Endothelial cell of umbilical vein (primary cell): ENCODE measurements around the gene NDRG2. TPM values are rescaled to one million over a fixed set of nuclear protein-coding genes. Genes with fewer than 3 reads are reported as not detected.

ENCODE experiments used
- BruUV-seq: library from RNA; stranded (reverse); fragments of 400-500 nt; replicated peaks from 2 replicates; lab custom pipeline; 2021; lab: Mats Ljungman, UMichigan
- CTCF ChIA-PET: fragments of 300-600, 350-600 bp; sonication (Branson Sonifier 250); formaldehyde crosslinking; loops from one replicate; lab custom pipeline; 2021; ENCODE audit warnings: antibody characterized with exemption, inconsistent platforms; lab: Charles Lee
- POLR2A ChIA-PET: fragments of 300-600, 350-600 bp; sonication (Branson Sonifier 250); formaldehyde crosslinking; loops from one replicate; lab custom pipeline; 2021; ENCODE audit warnings: antibody characterized with exemption, inconsistent platforms; lab: Charles Lee
- DNase-seq: peaks from one replicate; pipeline ENCODE4 v3.0.0-alpha.2; 2011; ENCODE audit warnings: low read depth, low spot score
- FAIRE-seq: peaks from 2 replicates; lab custom pipeline; 2011; peaks lifted over from hg19 to GRCh38; lab: Jason Lieb, UNC
- H2AFZ ChIP-seq: 2 replicates; pipeline ENCODE4 v1.6.0; 2012; ENCODE audit warnings: low read depth, low read length, control low read depth, inconsistent platforms
- H3K27ac ChIP-seq: 2 replicates; pipeline ENCODE4 v1.5.1; 2011; ENCODE audit warnings: low read depth, mild to moderate bottlenecking, control low read depth, low read length, moderate library complexity; ENCODE audit not compliant: insufficient read depth
- H3K27me3 ChIP-seq, 2 experiments: 2 replicates each; pipeline versions ENCODE4 v1.6.0 to v1.6.1; 2011; ENCODE audit warnings: low read length in 2 of 2, mixed read lengths in 1 of 2; ENCODE audit not compliant: control insufficient read depth in 2 of 2, insufficient read depth in 2 of 2
- H3K36me3 ChIP-seq, 2 experiments: 2 replicates in 1 of 2; 3 replicates in 1 of 2; pipeline ENCODE4 v1.5.1; 2011; ENCODE audit warnings: low read length in 2 of 2, mild to moderate bottlenecking in 1 of 2, moderate library complexity in 1 of 2; ENCODE audit not compliant: control insufficient read depth in 2 of 2, insufficient read depth in 2 of 2; ENCODE audit errors: extremely low read depth in 1 of 2
- H3K4me1 ChIP-seq: 3 replicates; pipeline ENCODE4 v1.5.1; 2011; ENCODE audit warnings: mild to moderate bottlenecking, low read length; ENCODE audit not compliant: control insufficient read depth, insufficient read depth; ENCODE audit errors: extremely low read depth
- H3K4me2 ChIP-seq: 2 replicates; pipeline ENCODE4 v1.6.1; 2011; ENCODE audit warnings: low read length, control low read depth, mixed read lengths; ENCODE audit not compliant: insufficient read depth
- H3K4me3 ChIP-seq, 3 experiments: fragments of 200-600 bp in 1 of 3; sonication (generic), shearing (Covaris generic) in 1 of 3; replicated peaks in 1 of 3; 2 replicates each; pipeline ENCODE4 v1.5.1; 2011 to 2016; ENCODE audit warnings: control low read depth in 3 of 3, low read length in 3 of 3, mild to moderate bottlenecking in 2 of 3, inconsistent platforms in 1 of 3, low read depth in 1 of 3, moderate library complexity in 1 of 3; ENCODE audit not compliant: insufficient read depth in 1 of 3
- H3K79me2 ChIP-seq: 2 replicates; pipeline ENCODE4 v1.6.0; 2012; ENCODE audit warnings: low read length, inconsistent platforms; ENCODE audit not compliant: control insufficient read depth, insufficient read depth
- H3K9ac ChIP-seq: replicated peaks from 2 replicates; pipeline ENCODE3; 2011; ENCODE audit warnings: low read length, control low read depth; ENCODE audit not compliant: insufficient read depth; ENCODE audit errors: extremely low read depth
- H3K9me1 ChIP-seq: replicated peaks from 3 replicates; pipeline ENCODE4 v1.6.0; 2011; ENCODE audit warnings: mild to moderate bottlenecking, low read length; ENCODE audit not compliant: control insufficient read depth, insufficient read depth; ENCODE audit errors: extremely low read depth
- H3K9me3 ChIP-seq: replicated peaks from 2 replicates; pipeline ENCODE4 v1.5.1; 2012; ENCODE audit warnings: low read length, inconsistent platforms; ENCODE audit not compliant: control insufficient read depth, insufficient read depth
- H4K20me1 ChIP-seq: replicated peaks from 2 replicates; pipeline ENCODE3; 2011; ENCODE audit warnings: mild to moderate bottlenecking, low read length; ENCODE audit not compliant: control insufficient read depth, insufficient read depth; ENCODE audit errors: extremely low read depth
- EZH2 ChIP-seq: IDR thresholded peaks from 2 replicates; pipeline ENCODE4 v1.6.1; 2012; ENCODE audit warnings: borderline replicate concordance, low read depth, mild to moderate bottlenecking, moderate library complexity, low read length, inconsistent platforms; ENCODE audit not compliant: severe bottlenecking
- dilution Hi-C: fragments of 300-500 bp; cut with MboI; formaldehyde crosslinking; loops from one replicate; pipeline ENCODE4 v1.15.0; 2019; ENCODE audit warnings: low sequenced_read_pairs; ENCODE audit not compliant: extremely low pct_ligation_motif_present
- intact Hi-C: fragments of 100-400 bp; cut with micrococcal nuclease; formaldehyde crosslinking; loops from one replicate; pipeline ENCODE4 v1.10.0; 2022
- polyA plus RNA-seq, 4 experiments: library from polyadenylated mRNA; depleted of rRNA in 3 of 4; stranded (reverse) in 3 of 4; unstranded in 1 of 4; fragments of >200 nt; gene quantifications; 2 replicates each; pipeline versions ENCODE4 v1.2.1 to v1.2.3, GENCODE V29; 2011 to 2012; ENCODE audit warnings: missing spikeins in 1 of 4
- total RNA-seq: library from RNA; stranded (reverse); gene quantifications from 2 replicates; pipeline ENCODE4 v1.2.3, GENCODE V29; 2021
- TF ChIP-seq, protein P1 (sequence below), 2 donors: IDR thresholded peaks; 1 replicate in 1 of 2; 2 replicates in 1 of 2; pipeline ENCODE4 v1.5.1; 2011; ENCODE audit warnings: low read length in 2 of 2, mild to moderate bottlenecking in 2 of 2, moderate library complexity in 2 of 2, control low read depth in 1 of 2, inconsistent platforms in 1 of 2, low read depth in 1 of 2; ENCODE audit not compliant: insufficient read depth in 1 of 2; ENCODE audit errors: extremely low read depth in 1 of 2

NDRG2 gene
- total and polyA plus RNA-seq, 2 donors (not counting 3 experiments of a cell fraction or from before 2014, with no cell fraction given) = 0.54 TPM; not detected in 1

GRCh38 chr14:21040370-21040925, 15.6 kb upstream of the NDRG2 start:
- Histone ChIP-seq H3K27me3 (peaks cover 12 to 13% of the 10 kb centered on the region in 2 experiments), H3K9me1 (no peaks in the 10 kb centered on the region), H2AFZ (no peak overlapping the region), H3K4me3 (no peak overlapping the region), H3K79me2 (no peaks in the 10 kb centered on the region), H3K9ac (no peak overlapping the region), H3K4me2 (no peak overlapping the region), H3K27ac (no peak overlapping the region), H3K4me1 (peaks cover 4% of the 10 kb centered on the region), H4K20me1 (no peaks in the 10 kb centered on the region), H3K36me3 (no peaks in the 10 kb centered on the region), H3K9me3 (no peaks in the 10 kb centered on the region)
- ChIA-PET POLR2A (no interaction called here), CTCF (interaction anchor here (0.6 to 7.0 kb wide), 22 partner anchors 9 to 375 kb away, joined by 3 to 214 read pairs (median 4); partner anchors contain the start of genes RNASE8 and SLC39A2)
- dilution Hi-C loops = no loop called here
- BruUV-seq = no TSS peak
- TF ChIP-seq, protein P1, sequence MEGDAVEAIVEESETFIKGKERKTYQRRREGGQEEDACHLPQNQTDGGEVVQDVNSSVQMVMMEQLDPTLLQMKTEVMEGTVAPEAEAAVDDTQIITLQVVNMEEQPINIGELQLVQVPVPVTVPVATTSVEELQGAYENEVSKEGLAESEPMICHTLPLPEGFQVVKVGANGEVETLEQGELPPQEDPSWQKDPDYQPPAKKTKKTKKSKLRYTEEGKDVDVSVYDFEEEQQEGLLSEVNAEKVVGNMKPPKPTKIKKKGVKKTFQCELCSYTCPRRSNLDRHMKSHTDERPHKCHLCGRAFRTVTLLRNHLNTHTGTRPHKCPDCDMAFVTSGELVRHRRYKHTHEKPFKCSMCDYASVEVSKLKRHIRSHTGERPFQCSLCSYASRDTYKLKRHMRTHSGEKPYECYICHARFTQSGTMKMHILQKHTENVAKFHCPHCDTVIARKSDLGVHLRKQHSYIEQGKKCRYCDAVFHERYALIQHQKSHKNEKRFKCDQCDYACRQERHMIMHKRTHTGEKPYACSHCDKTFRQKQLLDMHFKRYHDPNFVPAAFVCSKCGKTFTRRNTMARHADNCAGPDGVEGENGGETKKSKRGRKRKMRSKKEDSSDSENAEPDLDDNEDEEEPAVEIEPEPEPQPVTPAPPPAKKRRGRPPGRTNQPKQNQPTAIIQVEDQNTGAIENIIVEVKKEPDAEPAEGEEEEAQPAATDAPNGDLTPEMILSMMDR (IDR thresholded peaks at IDR 0.05; ENCODE audit: extremely low read depth in 1 of 2, insufficient read depth in 1 of 2, low read depth in 1 of 2, low read length in 2 of 2) = no peak
- TF ChIP-seq EZH2 = peak; percentile 5
- DNase-seq (no peak), FAIRE-seq (no peak)
- intact Hi-C loops = loop anchor here (1.0 to 2.0 kb wide), 2 partner anchors 26 to 184 kb away; no protein-coding TSS in a partner anchor
